GM21529 (cell line): Measurements from ENCODE around the gene ZP1.
"Not testable (repeated sequence)": the region's sequence is repeated elsewhere in the genome, so short reads cannot be mapped to it uniquely, and the experiment has no call there.

Experiments used
- ATAC-seq: cut with Tn5 transposase; IDR thresholded peaks from one replicate; pipeline ENCODE4 v1.9.1; 2021; ENCODE audit not compliant: unreplicated experiment

The ZP1 gene

DNA sequence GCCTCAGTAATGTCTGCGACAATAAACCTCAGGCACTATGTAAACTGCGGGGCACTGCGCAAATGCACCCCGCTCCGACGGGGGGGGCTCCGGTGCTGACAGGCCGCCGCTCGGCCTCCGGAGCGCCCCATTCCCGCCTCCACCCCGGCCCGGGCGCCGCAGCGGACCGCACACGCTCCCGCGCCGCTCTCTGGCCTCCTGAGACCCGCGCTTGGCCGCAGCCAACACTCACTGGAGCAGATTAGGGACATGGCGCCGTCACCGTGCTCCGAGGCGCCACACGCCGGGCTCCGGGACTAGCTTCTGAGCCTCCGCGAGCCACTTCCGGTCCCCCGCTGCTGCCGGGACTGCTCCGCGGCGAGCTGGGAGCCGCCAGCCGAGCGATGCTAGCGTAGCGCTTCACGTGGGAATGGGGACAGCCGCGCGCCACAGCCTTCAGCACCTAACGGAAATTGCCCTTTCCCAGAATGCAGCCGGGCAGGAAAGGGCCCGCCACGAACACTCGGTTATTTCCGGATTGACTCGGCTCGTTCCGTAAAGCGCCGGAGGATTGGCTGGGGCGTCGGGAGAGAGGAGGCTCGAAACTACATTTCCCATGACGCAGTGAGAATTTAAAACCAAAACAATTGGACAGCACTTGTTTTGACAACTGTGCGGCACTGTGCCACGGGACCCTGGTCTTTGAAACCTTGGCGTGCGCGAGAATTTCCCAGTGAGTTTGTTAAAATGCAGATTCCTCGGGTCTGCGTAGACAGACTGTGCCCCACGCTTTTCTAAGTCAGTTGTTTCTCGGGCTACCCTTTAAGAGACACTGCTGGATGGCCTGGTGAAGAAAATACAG, 39.0 kb downstream of the ZP1 start, which contains the start of gene PRPF19:
Gene PRPF19, minus strand, starts transcription at position 454 of the 841 bp plus-strand sequence. Its CDS starts 203 bp downstream, at position 251.
- ATAC-seq, result peak; percentile 74

DNA sequence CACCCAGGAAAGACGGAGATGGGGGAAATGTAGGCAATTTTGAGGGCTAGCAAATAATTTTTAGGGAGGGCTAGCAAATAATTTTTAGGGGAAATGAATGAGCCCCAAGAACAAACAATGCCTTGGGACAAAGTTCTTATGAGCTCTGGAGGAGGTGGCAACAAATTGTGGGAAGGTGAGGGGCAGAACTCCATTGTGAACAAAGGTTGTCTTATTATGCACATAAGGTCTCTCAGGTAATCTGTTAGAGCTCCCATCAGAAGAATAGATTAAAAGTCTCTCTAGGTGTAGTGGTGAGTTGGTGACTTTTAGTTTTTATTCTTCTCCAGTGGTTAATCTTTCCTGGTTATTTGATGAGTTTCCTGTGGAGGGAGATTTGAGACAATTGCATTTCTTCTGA, 41.5 kb downstream of the ZP1 start:
- no peak for ATAC-seq

DNA sequence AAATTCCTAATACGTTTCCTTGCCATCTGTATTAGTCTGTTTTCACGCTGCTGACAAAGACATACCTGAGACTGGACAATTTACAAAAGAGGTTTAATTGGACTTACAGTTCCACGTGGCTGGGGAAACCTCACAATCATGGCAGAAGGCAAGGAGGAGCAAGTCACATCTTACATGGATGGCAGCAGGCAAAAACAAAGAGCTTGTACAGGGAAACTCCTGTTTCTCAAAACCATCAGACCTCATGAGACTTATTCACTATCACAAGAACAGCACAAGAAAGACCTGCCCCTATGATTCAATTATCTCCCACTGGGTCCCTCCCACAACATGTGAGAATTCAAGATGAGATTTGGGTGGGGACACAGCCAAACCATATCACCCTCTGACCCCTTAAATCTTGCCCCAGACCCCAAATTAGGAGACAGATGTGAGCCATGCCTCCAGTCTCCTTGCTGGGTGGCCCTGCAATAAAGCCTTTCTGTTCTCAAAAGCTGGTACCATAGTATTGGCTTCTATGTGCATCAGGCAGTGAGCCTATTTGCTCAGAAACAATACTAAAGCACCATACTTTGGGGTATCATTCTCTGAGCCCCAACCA, 42.4 kb downstream of the ZP1 start:
- not testable (repeated sequence) for ATAC-seq

DNA sequence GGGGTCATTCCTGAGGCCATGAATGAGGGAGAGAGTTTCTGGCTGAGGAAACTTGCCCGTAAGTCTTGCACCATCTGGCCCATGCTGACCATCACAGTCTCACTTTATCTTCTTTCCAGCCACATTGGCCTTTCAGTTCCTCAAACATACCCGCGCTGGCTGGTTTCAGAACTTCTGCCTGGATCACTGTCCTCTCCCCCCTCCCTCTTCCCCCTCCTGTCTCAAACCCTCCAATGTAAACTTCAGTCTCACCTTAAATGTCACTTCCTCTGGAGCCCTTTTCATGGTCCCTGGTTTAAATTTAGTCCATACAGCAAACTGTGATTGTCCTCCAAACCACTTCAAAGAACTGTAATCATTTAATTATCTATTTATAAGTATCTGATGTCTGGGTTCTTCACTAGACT, 42.9 kb downstream of the ZP1 start:
- ATAC-seq, result peak; percentile 35

DNA sequence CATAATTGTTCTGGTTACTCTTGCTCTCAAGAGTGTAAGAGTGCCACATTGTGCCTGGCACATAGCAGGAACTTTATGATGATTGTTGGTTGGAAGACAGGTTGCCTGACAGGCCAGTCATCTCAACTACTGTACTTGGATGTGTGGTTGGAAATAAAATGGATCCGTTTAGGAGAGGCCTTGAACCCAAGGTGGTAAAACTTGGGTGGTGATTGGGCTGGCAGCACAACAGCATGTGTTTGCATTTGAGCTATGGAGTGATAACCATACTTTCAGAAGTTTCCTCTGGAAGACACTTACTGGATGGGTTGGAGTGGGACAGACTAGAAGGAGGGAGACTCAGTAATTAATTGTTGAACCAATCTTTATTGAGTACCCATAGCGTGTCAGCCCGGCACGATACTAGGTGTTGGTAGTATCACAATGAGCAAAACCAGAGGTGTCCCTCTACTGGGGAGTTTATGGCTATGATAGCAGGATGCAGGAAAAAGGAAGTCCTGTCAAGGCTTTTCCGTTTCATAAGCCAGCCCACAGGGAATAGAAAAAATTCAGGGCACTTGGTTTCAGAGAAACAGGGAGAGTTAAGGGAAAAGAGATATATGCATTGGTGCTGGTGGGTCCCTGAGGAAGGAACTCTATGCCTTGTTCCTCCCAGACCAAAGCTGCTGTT, 43.5 kb downstream of the ZP1 start:
- ATAC-seq, result no peak

DNA sequence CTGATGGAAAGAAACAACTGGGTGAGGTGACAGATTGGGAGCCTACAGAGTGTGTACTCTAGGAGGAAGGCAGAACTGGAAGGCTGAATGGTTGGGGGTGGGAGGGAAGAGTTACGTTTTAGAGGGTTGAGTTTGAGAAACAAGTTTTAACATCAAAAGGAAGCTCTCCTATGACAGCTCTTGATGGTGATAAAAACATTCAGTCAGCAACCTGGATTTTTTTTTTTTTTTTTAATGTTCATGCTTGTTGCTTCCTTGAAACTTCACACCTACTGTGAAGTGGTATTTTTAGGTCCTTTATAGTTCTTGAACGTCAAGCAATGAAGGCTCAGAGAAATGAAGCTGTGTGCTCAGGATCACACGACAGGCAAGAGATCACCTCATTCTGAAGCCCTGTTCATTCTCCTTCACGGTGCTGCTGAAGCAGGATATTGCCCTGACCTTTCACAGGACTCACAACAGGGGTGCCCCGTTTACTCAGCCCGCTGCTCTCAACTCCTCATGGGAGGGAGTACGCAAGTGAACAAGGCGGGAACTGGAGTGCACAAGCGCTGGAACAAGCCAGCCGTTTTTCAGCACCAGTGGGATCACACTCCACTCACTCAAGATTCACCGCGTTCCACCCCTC, 45.0 kb downstream of the ZP1 start:
- no peak for ATAC-seq

DNA sequence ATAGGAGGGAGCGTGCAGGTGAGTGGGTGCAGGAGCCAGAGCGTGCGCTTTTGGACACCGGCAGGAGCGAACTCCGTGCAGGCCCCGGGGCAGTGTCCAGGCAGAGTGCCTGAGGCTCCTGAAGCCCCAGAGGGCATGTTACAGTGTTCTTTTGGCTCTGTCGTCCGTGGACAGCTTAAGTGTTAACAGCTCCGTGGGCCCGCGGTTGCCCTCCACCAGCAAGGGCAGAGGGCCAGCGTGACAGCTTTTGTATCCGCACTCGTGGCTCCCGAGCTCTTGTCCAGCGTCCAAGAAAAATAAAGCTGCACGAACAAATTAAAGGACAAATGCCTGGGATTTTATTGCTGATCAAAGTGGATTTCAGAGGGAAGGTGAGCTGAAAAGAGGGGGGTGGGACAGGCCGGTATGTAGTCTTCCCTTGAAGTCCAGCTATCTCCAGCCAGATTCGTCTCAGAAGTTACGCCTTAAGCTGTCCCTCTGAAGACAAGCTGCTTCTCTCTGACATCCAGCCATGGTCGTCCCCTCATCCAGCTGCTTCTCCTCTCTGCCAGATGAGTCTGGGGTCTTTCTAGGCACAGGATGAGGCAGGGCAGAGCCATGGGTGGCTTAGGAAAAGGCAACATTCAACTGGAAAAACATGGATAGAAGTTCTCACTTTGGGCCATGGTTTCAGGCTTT, 45.6 kb downstream of the ZP1 start:
- ATAC-seq, result no peak

DNA sequence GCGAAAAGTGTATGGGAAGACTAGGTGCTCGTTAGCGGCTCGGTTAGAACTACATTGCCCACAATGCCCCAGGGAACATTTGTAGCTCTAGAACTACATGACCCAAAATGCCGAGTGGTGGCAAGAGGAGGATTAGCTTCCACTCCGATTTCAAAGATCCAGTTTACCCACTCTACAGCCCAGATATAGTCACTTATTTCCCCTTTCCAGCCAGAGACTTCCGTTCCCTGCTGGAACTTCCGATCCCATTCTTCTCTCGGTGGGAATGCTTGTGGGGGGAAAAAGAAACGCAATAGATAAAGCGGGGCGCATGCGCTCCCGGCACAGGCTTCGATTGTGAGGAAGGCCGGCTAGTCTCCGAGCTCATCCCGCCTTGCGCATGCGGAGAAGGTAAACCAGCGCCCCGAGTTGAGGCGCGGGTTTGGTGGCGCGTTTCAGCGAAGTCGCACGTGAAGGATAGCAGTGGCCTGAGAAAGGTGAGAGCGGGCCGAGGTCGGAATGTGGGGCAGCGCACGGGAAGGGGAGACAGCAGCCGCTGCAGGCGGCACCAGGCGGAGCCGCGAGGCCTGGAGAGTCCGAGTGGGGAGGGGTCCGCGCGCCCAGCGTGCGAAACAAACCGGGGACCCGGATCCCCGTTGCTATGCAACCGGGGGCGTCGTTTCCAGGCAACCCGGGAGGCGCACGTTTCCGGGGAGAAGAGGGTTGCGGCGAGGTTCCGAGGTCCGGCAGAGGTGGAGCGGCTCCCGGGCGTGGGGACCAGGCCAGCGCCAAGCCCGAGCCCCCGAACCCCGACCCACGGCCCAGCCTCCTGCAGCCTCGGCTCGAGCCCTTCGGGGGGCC, 46.7 kb downstream of the ZP1 start, which contains the start of gene TMEM109:
Gene TMEM109, plus strand, starts transcription at position 366 of the 840 bp plus-strand sequence. CDS start 5,536 bp downstream, outside the sequence.
- ATAC-seq, result peak; percentile 37

DNA sequence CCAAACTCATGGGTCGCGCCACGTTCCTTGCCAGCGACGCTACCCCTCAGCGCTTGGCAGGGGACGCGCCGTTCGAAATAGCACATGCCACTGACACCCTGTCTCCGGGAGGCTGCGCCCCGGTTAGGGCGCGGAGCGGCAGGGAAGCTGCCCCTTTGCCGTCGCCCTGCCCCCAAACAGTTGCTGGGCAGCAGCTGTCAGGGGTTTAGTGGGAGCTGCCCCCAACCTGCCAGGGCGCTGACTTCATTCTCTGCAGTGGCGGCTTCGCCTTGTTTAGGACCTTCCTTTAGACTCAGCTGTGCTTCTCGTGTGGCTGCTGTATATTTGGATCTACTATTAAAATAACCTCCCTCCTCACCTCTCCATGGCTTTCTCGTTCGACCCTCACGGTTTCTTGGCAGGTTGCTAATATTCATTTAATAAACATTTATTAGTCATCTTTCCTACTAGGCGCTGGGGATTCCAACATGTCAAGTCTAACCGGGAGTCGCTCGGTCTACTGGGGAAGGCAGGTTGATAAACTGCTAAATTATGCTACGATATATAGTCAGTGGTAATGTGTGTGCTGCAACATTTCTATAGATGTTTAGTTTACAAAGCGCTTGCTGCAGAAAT, 47.4 kb downstream of the ZP1 start:
- ATAC-seq, result no peak

DNA sequence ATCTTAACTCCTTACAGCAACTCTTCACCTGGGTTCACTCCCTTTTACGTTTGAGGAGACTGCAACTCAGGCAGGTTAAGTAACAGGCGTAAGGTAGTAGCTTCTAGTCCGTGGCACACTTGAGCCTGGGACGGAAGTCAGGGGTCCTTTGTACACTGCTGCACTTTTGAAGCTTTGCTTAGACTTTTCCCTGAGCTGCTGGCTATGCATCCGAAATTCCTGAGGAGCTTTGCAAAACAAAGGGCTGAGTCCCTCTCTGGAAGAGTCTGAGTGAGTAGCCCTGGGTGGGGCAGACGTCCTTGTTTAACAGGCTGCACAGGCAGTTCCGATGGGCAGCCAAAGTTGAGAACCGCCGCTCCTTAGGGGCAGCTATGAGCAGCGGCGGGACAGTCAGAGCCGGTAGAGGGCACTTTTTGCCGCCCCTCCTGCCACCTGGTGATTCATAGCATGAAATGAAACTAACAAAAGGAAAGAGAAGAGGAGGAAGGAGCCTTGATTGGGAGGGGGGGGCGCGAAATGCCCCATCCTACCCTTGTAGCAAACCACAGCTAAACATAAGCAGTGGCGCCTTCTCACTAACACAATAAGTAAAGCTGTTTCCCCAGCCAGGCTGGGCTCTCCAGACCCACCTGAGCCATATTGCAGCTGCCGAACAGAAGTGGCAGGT, 48.0 kb downstream of the ZP1 start:
- peak; percentile 49 for ATAC-seq

DNA sequence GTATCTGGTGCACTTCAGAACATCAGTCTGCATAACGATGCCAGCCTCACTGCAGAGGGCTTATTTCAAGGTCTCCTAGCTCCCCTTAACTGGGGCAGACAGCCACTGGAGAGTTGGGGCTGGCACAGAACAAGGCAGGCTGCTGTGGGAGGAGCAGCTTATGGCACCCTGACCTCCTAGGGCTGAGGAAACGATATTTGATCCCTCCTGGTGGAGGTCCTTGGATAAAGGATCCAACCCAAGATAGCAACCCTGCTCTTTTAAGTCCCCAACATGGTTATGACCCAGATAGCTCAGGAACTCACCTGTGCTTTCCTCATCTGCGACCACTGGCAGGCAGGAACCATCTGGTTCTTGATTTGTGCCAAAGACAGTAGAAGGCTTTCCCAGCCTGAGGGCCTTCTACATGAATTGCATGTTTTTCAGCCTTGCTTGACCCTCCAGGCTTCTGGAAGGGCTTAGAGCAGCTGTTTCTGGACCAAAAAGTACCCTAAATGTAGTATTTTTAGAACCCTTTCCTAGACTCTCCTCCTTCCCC, 49.4 kb downstream of the ZP1 start:
- no peak for ATAC-seq

DNA sequence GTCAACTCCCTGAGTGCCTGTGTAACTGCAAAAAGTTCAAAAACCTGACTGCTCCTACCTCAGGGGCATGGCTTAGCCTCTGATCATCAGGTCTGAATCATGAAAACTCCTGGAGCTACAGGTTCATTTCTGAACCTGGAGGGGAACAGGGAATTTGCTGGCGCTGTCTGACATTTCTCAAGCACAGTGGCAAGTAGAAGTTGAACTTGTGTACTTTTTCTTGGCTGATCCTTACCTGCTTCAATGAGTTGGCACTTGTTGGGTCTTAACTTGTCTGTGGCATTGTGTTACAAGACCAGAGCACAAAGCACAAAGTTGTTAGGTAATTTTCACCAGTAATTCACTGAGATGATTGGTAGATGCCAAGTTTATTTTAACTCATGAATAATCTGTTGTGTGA, 49.9 kb downstream of the ZP1 start:
- no peak for ATAC-seq

DNA sequence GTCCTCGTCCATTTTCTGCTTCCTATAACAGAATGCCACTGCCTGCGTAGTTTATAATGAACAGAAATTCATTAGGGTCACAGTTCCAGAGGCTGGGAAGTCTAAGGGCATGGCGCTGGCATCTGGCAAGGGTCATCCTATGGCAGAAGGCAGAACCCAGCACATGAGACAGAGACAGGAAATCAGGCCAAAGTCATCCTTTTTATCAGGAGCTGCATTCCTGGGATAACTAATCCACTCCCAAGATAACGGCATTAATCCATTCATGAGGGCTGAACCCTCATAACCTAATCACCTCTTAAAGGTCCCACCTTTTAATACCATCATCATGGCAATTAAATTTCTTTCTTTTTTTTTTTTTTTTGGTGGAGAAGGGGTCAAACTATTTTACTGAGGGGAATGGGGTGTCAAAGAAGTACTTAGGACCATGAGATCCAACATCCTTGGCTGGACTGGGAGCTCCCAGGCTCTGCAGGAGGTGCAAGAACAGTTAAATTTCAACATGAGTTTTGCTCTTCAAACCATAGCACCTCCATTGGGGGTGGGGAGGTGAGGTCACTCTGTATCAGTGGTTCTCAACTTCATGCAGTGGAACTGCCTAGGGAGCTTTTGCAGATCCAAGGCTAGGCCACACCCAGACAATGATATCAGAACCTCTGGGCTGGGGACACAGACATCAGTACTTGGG, 51.1 kb downstream of the ZP1 start:
- ATAC-seq, result no peak

DNA sequence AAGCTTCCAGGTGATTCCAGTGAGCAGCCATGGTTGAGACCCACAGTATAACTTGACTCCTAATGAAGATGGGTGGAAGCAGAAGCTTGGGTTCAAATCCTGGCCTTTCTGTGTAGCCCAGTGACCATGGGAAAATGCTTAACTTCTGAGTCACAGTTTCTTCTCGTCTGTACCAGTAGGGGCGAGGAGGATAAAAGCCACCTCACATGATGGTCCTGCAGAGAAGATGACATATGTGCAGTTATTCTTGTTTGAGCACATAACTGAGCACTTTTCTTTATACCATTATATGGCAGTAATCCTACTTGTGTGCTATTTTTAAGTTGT, 51.6 kb downstream of the ZP1 start:
- ATAC-seq, result no peak

DNA sequence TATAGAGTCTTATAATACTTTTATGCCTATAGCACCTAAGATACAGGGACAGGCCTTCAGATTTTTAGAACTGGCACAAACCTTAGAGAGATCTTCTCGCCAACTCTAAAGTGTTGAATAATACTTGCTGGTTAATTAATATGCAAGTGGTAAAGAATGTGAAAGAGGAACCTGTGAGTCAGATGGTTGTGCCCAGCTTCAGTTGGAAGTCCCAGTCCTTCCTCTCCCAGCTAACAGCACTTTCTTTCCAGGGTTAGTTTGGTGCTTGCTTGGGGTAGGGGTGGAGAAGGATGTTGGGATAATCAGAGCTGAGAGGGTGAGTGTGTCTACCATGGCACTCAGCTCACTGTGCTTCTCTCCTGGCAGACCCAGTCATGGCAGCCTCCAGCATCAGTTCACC, 52.0 kb downstream of the ZP1 start:
- no peak for ATAC-seq

DNA sequence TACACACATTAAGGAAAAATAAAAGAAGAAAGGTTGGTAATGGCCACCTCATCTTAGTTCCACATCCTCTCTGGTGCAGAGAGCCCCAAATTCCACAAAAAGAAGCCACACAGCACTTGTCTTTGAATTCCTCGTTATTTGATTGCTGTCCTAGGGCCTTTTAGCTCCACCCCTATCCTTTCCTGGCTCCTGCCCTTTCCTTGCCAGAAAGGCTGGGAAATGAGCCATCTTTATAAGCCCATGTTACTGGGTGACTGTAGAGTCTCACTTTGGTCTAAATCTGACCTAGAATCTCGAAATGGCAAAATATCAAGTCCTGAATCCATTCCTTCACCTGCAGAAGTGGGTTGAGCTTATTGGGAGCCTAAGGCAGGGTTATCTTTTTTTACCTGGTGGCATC, 52.6 kb downstream of the ZP1 start:
- no peak for ATAC-seq

DNA sequence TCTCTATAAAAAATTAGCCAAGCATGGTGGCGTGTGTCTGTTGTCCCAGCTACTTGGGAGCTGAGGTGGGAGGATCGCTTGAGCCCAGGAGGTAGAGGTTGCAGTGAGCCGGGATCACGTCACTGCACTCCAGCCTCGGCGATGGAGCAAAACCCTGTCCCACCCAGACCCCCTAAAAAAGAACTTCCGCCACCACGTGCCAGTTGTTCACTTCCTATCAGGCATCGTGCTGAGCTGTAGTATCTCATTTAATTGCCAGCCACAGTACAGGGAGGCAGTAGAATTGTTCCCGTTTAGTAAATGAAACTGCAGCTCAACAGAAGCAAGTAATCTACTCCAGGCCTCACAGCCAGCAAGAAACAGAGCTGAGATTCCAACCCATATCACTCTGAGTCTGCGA, 53.9 kb downstream of the ZP1 start:
- ATAC-seq, result no peak

DNA sequence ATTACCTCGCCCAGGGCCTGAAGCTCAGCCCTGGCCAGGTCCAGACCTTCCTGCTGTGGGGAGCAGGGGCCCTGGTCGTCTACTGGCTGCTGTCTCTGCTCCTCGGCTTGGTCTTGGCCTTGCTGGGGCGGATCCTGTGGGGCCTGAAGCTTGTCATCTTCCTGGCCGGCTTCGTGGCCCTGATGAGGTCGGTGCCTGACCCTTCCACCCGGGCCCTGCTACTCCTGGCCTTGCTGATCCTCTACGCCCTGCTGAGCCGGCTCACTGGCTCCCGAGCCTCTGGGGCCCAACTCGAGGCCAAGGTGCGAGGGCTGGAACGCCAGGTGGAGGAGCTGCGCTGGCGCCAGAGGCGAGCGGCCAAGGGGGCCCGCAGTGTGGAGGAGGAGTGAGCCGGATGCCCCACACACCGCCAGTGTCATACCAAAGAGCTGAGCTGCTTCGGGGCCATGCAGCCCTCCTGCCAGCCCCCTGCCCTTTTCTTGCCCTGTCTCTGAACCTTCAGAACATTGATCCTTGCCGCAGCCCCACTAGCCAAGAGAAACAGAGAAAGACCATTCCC, 54.5 kb downstream of the ZP1 start:
- ATAC-seq, result no peak
